Neutrophil (primary cell): ENCODE results near the gene PRR30.
A peak's percentile ranks its signal among the peaks of the same experiment; 100 is the strongest.

Experiments
- H3K27ac ChIP-seq: fragments of 200-600 bp; sonication (generic); 2 replicates; pipeline ENCODE4 v1.5.1; 2016; ENCODE audit warnings: mild to moderate bottlenecking, moderate library complexity
- H3K27me3 ChIP-seq: fragments of 200-600 bp; sonication (generic); 2 replicates; pipeline ENCODE4 v1.6.0; 2016; ENCODE audit warnings: mild to moderate bottlenecking
- H3K36me3 ChIP-seq: fragments of 200-600 bp; sonication (generic); 2 replicates; pipeline ENCODE4 v1.5.1; 2017
- H3K4me1 ChIP-seq, 2 experiments: fragments of 200-600 bp in 1 of 2; sonication (generic) in 1 of 2; 1 replicate in 1 of 2; 2 replicates in 1 of 2; pipeline versions ENCODE4 v1.5.1 to v1.6.1; 2013 to 2016; ENCODE audit warnings: low read depth in 1 of 2, low read length in 1 of 2, mild to moderate bottlenecking in 1 of 2, moderate library complexity in 1 of 2; ENCODE audit not compliant: control insufficient read depth in 1 of 2, insufficient read depth in 1 of 2
- H3K4me3 ChIP-seq, 2 experiments: fragments of 200-600 bp in 1 of 2; sonication (generic) in 1 of 2; 1 replicate in 1 of 2; 2 replicates in 1 of 2; pipeline ENCODE4 v1.5.1; 2013 to 2016; ENCODE audit warnings: low read depth in 1 of 2, low read length in 1 of 2, mild to moderate bottlenecking in 1 of 2, moderate library complexity in 1 of 2
- H3K9me3 ChIP-seq: fragments of 200-600 bp; sonication (generic); 2 replicates; pipeline ENCODE4 v1.5.1; 2016
- CTCF ChIP-seq: fragments of 200-600 bp; sonication (generic); IDR thresholded peaks from 2 replicates; pipeline ENCODE4 v1.5.1; 2016; ENCODE audit warnings: antibody characterized with exemption

The PRR30 gene

GRCh38 chr2:27096748-27097297 is 42.4 kb downstream of the PRR30 start:
- H3K27ac ChIP-seq = peak overlapping the region; percentile 17
- no peaks in the 10 kb centered on the region for H3K36me3 ChIP-seq
- no peaks in the 10 kb centered on the region for H3K27me3 ChIP-seq
- H3K4me3 ChIP-seq = no peak overlapping the region
- peaks cover 11 to 12% of the 10 kb centered on the region in 2 experiments for H3K4me1 ChIP-seq
- no peaks in the 10 kb centered on the region for H3K9me3 ChIP-seq
- TF ChIP-seq CTCF = no peak

- Histone ChIP-seq H3K27me3 (no peaks in the 10 kb centered on the region), H3K4me3 (peak overlapping the region; percentile 45 to 47), H3K4me1 (peaks cover 11 to 12% of the 10 kb centered on the region in 2 experiments), H3K9me3 (no peaks in the 10 kb centered on the region), H3K36me3 (no peaks in the 10 kb centered on the region), H3K27ac (no peak overlapping the region)
- TF ChIP-seq CTCF = no peak
These were observed 43.2 kb downstream of the PRR30 start for GRCh38 chr2:27095745-27096651.

- no peak overlapping the region for H3K4me3 ChIP-seq
- no peaks in the 10 kb centered on the region for H3K36me3 ChIP-seq
- TF ChIP-seq CTCF = no peak
- no peaks in the 10 kb centered on the region for H3K9me3 ChIP-seq
- no peak overlapping the region for H3K27ac ChIP-seq
- peaks cover 11 to 12% of the 10 kb centered on the region in 2 experiments for H3K4me1 ChIP-seq
- H3K27me3 ChIP-seq = no peaks in the 10 kb centered on the region
These were observed 43.8 kb downstream of the PRR30 start for GRCh38 chr2:27095427-27095744.

- Histone ChIP-seq H3K4me1 (peaks cover 11 to 12% of the 10 kb centered on the region in 2 experiments), H3K4me3 (no peak overlapping the region), H3K27me3 (no peaks in the 10 kb centered on the region), H3K36me3 (no peaks in the 10 kb centered on the region), H3K27ac (no peak overlapping the region), H3K9me3 (no peaks in the 10 kb centered on the region)
- TF ChIP-seq CTCF = no peak
These were observed 44.7 kb downstream of the PRR30 start for GRCh38 chr2:27094353-27094984.

GRCh38 chr2:27093430-27094352 is 45.5 kb downstream of the PRR30 start:
- Histone ChIP-seq H3K36me3 (no peaks in the 10 kb centered on the region), H3K27me3 (no peaks in the 10 kb centered on the region), H3K4me1 (peaks cover 11 to 12% of the 10 kb centered on the region in 2 experiments), H3K27ac (no peak overlapping the region), H3K9me3 (no peaks in the 10 kb centered on the region), H3K4me3 (no peak overlapping the region)
- no peak for TF ChIP-seq CTCF
